ENCODE measurements around the gene FBXW9.
A peak's percentile ranks its signal among the peaks of the same experiment; 100 is the strongest.
"Not testable (repeated sequence)": the region's sequence is repeated elsewhere in the genome, so short reads cannot be mapped to it uniquely, and the experiment has no call there.

The FBXW9 gene

GRCh38 chr19:12652219-12652618 is 44.2 kb downstream of the FBXW9 start:
- no peak for DNase-seq (ENCODE audit: low spot score)

DNA sequence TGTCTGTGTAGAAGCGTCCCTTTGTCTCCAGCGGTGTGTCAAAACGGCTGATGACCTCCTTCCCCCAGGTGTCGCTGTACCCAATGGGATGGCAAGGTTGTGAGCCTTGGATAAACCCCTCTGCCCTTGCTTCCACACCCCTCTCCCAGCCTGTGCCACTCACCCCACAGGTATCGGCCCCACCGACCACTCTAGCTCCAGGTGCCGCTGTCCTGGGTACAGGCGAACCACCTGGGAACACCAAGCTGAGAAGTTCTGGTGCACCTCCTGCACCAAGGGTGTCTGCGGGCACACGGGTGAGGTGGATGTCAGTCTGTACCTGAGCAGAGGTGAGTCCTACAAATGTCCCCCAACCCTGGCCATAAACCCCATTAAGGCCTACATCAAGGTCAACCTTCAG is 46.5 kb downstream of the FBXW9 start:
- no peak for DNase-seq (ENCODE audit: low spot score)

DNA sequence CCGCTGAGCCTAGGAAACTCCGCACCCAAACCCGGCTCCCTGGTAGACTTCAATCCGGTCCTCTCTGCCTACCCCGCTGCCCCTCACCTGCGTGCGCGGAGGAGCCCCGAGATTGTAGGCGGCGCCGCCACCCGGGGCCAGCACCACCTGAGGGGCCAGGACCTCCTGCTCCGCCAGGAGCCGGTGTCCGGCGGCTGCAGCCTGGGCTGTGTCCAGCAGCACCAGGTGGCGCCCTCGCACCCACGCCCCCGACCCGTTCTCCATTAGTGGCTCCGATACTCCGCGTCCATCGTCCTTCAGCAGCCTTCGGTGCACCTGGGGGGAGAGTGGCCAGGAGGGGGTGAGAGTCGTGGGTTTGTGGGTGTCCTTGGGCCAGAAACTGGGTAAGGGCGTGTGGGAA is 48.3 kb downstream of the FBXW9 start:
- DNase-seq (ENCODE audit: low spot score), result peak; percentile 82

- DNase-seq (ENCODE audit: low spot score), result peak; percentile 92
These were observed 48.9 kb downstream of the FBXW9 start for GRCh38 chr19:12647490-12648071.

- no peak for DNase-seq (ENCODE audit: low spot score)
These were observed 49.4 kb downstream of the FBXW9 start for GRCh38 chr19:12647047-12647446.

GRCh38 chr19:12646551-12646950 is 49.9 kb downstream of the FBXW9 start:
- no peak for DNase-seq (ENCODE audit: low spot score)

GRCh38 chr19:12643716-12644115 is 52.7 kb downstream of the FBXW9 start:
- DNase-seq (ENCODE audit: low spot score), result not testable (repeated sequence)

DNA sequence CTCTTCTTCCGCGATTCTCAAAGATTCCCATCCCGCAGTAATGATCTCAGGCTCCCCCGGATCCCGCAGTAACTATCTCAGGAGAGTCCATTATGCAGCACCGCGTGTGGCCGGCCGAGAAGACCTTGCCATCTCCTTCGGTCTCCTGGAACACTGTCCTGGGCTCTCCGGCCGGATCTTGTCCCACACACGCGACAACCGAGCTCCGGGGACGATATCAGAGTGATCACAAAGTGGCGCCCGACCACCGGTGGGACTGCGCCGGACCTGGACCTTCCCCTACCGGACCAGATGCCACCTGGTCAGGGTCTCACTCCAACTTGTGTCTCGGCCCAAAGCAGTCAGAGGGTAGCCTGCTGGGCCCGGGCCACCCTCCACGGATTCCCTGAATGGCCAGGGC is 53.9 kb downstream of the FBXW9 start:
- DNase-seq (ENCODE audit: low spot score), result no peak

GRCh38 chr19:12641456-12641855 is 55.0 kb downstream of the FBXW9 start:
- no peak for DNase-seq (ENCODE audit: low spot score)

DNA sequence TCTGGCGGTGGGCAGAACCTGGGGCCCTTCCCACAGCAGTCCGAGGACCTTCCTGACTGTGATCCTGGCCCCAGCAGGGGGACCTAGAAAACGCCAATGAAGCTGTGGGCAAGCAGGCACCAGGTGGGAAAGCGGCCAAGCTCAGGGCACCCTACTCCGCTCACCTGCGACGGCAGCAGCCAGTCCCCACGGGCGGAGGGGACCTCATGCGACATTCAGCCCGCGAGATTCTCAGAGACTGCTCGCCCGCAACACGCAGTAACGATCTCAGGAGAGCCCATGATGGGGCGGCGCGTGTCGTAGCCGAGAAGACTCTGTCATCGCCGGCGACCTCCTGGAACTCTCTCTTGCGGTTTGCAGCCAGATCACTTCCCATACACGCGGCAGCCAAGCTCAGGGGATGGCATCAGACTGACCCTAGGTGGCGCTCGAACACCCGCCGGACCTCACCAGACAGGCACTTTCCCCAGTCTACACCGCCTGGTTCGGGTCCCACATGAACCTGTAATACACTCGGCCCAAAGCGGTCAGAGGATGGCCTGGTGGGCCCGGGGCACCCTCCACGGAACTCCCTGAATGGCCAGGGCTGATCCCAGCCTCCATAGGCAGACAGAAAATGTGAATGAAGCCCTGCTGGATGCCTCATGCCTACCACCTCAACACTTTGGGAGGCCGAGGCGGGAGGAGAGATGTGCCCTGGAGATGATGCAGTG is 56.4 kb downstream of the FBXW9 start:
- DNase-seq (ENCODE audit: low spot score), result peak; percentile 92
